Naive thymus-derived CD4-positive, alpha-beta T cell (primary cell): ENCODE data around the gene TTC39A. TPM values are rescaled to one million over a fixed set of nuclear protein-coding genes. Genes with fewer than 3 reads are reported as not detected.

Experiments
- ATAC-seq: fragments of 150-1000 bp; cut with Tn5 transposase; 2 replicates; pipeline ENCODE4 v1.10.0; 2021; ENCODE audit warnings: mild to moderate bottlenecking, moderate library complexity
- CTCF ChIA-PET: fragments of 350-600 bp; sonication (Branson Sonifier 250); formaldehyde crosslinking; loops from one replicate; lab custom pipeline; 2021; ENCODE audit warnings: antibody characterized with exemption; lab: Charles Lee
- POLR2A ChIA-PET: fragments of 350-600 bp; sonication (Branson Sonifier 250); formaldehyde crosslinking; loops from one replicate; lab custom pipeline; 2021; ENCODE audit warnings: antibody characterized with exemption, inconsistent platforms; lab: Charles Lee
- DNase-seq, 9 donors: peaks; one replicate each; pipeline versions ENCODE4 v3.0.0 to v3.0.0-alpha.2; 2020 to 2022; ENCODE audit warnings: mixed read lengths in 1 of 9
- H3K27ac ChIP-seq: one replicate; pipeline ENCODE4 v1.7.0; 2013; ENCODE audit warnings: mild to moderate bottlenecking, low read depth, low read length, moderate library complexity
- H3K27me3 ChIP-seq, 2 donors: one replicate each; pipeline ENCODE4 v1.7.0; 2013; ENCODE audit warnings: low read length in 2 of 2, mild to moderate bottlenecking in 2 of 2, moderate library complexity in 2 of 2; ENCODE audit not compliant: control insufficient read depth in 2 of 2, insufficient read depth in 2 of 2
- H3K36me3 ChIP-seq, 3 experiments: 1 replicate in 2 of 3; 2 replicates in 1 of 3; pipeline ENCODE4 v1.7.0; 2013; ENCODE audit warnings: low read length in 3 of 3, mild to moderate bottlenecking in 3 of 3, moderate library complexity in 1 of 3; ENCODE audit not compliant: insufficient read depth in 3 of 3, control insufficient read depth in 2 of 3
- H3K4me1 ChIP-seq, 2 donors: one replicate each; pipeline ENCODE4 v1.7.0; 2013; ENCODE audit warnings: low read length in 2 of 2, mild to moderate bottlenecking in 2 of 2, moderate library complexity in 1 of 2; ENCODE audit not compliant: control insufficient read depth in 2 of 2, insufficient read depth in 2 of 2
- H3K4me3 ChIP-seq: 2 replicates; pipeline ENCODE4 v1.7.0; 2013; ENCODE audit warnings: mild to moderate bottlenecking, low read length
- H3K9me3 ChIP-seq, 3 experiments: 1 replicate in 2 of 3; 2 replicates in 1 of 3; pipeline ENCODE4 v1.7.0; 2013; ENCODE audit warnings: low read length in 3 of 3; ENCODE audit not compliant: control insufficient read depth in 2 of 3
- H3K27ac Mint-ChIP-seq, 9 donors: one replicate each; pipeline ENCODE4 v1.8.0; 2020 to 2022; ENCODE audit warnings: mixed read lengths in 9 of 9, mild to moderate bottlenecking in 8 of 9, moderate library complexity in 5 of 9, inconsistent platforms in 2 of 9
- H3K27me3 Mint-ChIP-seq, 5 donors: one replicate each; pipeline ENCODE4 v1.8.0; 2021 to 2022; ENCODE audit warnings: mixed read lengths in 5 of 5, mild to moderate bottlenecking in 1 of 5
- H3K36me3 Mint-ChIP-seq, 5 donors: one replicate each; pipeline ENCODE4 v1.8.0; 2020 to 2022; ENCODE audit warnings: mixed read lengths in 5 of 5, mild to moderate bottlenecking in 3 of 5, inconsistent platforms in 1 of 5
- H3K4me1 Mint-ChIP-seq, 7 donors: one replicate each; pipeline ENCODE4 v1.8.0; 2020 to 2022; ENCODE audit warnings: mixed read lengths in 7 of 7, mild to moderate bottlenecking in 3 of 7, inconsistent platforms in 1 of 7
- H3K4me3 Mint-ChIP-seq, 10 donors: one replicate each; pipeline ENCODE4 v1.8.0; 2020 to 2022; ENCODE audit warnings: mild to moderate bottlenecking in 10 of 10, mixed read lengths in 10 of 10, moderate library complexity in 6 of 10, inconsistent platforms in 2 of 10
- H3K9me3 Mint-ChIP-seq, 11 donors: one replicate each; pipeline ENCODE4 v1.8.0; 2020 to 2022; ENCODE audit warnings: mixed read lengths in 11 of 11, mild to moderate bottlenecking in 4 of 11, inconsistent platforms in 1 of 11, moderate library complexity in 1 of 11
- intact Hi-C, 2 donors: fragments of 100-400 bp; cut with micrococcal nuclease; formaldehyde crosslinking; loops; one replicate each; pipeline ENCODE4 v1.15.1; 2023
- polyA plus RNA-seq, 2 donors: library from polyadenylated mRNA; unstranded; fragments of 300-500 nt; fragmentation: Illumina TruSeq; gene quantifications; one replicate each; pipeline ENCODE4 v1.2.3, GENCODE V29; 2021
- total RNA-seq, 6 experiments: library from RNA in 5 of 6; stranded (reverse) in 5 of 6; gene quantifications; 1 replicate in 5 of 6; 2 replicates in 1 of 6; pipeline ENCODE4 v1.2.3 and lab custom pipeline; 2021 to 2026

The TTC39A gene
- total and polyA plus RNA-seq, 7 experiments from 2014 or later = 0.16 TPM; not detected in 6

GRCh38 chr1:51289676-51290488 is 40.5 kb downstream of the TTC39A start:
- no peaks in the 10 kb centered on the region for H3K27me3 Mint-ChIP-seq
- Histone ChIP-seq H3K9me3 (no peaks in the 10 kb centered on the region), H3K27ac (no peak overlapping the region), H3K36me3 (no peaks in the 10 kb centered on the region), H3K4me1 (no peaks in the 10 kb centered on the region), H3K4me3 (no peak overlapping the region), H3K27me3 (no peaks in the 10 kb centered on the region)
- CTCF ChIA-PET = no interaction called here
- intact Hi-C loops = loop anchor here in 1 of 2 donors (10.0 kb wide), 1 partner anchor 925 kb away; no protein-coding TSS in a partner anchor
- no peak overlapping the region for H3K27ac Mint-ChIP-seq
- POLR2A ChIA-PET = no interaction called here
- peaks cover 0 to 7% (median 0%) of the 10 kb centered on the region in 7 donors for H3K4me1 Mint-ChIP-seq
- no peaks in the 10 kb centered on the region for H3K9me3 Mint-ChIP-seq
- peaks cover 0 to 7% (median 3%) of the 10 kb centered on the region in 5 donors for H3K36me3 Mint-ChIP-seq
- no peak for DNase-seq
- H3K4me3 Mint-ChIP-seq = no peak overlapping the region
- no peak for ATAC-seq

- H3K27ac Mint-ChIP-seq = no peak overlapping the region
- ChIA-PET POLR2A (no interaction called here), CTCF (no interaction called here)
- no peak overlapping the region for H3K4me3 Mint-ChIP-seq
- ATAC-seq (no peak), DNase-seq (no peak)
- H3K9me3 Mint-ChIP-seq = no peaks in the 10 kb centered on the region
- no peaks in the 10 kb centered on the region for H3K27me3 Mint-ChIP-seq
- H3K4me3 ChIP-seq = no peak overlapping the region
- H3K4me1 Mint-ChIP-seq = peaks cover 0 to 14% (median 0%) of the 10 kb centered on the region in 7 donors
- no peaks in the 10 kb centered on the region for H3K36me3 ChIP-seq
- H3K27ac ChIP-seq = no peak overlapping the region
- H3K27me3 ChIP-seq = no peaks in the 10 kb centered on the region
- peaks cover 0 to 7% (median 3%) of the 10 kb centered on the region in 5 donors for H3K36me3 Mint-ChIP-seq
- no peaks in the 10 kb centered on the region for H3K4me1 ChIP-seq
- intact Hi-C loops = no loop called here
- H3K9me3 ChIP-seq = no peaks in the 10 kb centered on the region
Measured at GRCh38 chr1:51288578-51288977, 41.8 kb downstream of the TTC39A start.

- no peaks in the 10 kb centered on the region for H3K9me3 Mint-ChIP-seq
- peaks cover 0 to 16% (median 0%) of the 10 kb centered on the region in 7 donors for H3K4me1 Mint-ChIP-seq
- POLR2A ChIA-PET = no interaction called here
- no peaks in the 10 kb centered on the region for H3K27me3 Mint-ChIP-seq
- Histone ChIP-seq H3K4me3 (no peak overlapping the region), H3K27me3 (no peaks in the 10 kb centered on the region), H3K4me1 (no peaks in the 10 kb centered on the region), H3K27ac (no peak overlapping the region), H3K36me3 (no peaks in the 10 kb centered on the region), H3K9me3 (no peaks in the 10 kb centered on the region)
- no peak overlapping the region for H3K4me3 Mint-ChIP-seq
- DNase-seq (no peak), ATAC-seq (no peak)
- peak overlapping the region in 1 of 9 donors; percentile 14 for H3K27ac Mint-ChIP-seq
- intact Hi-C loops = no loop called here
- CTCF ChIA-PET = interaction anchor here (0.6 kb wide), 1 partner anchor 63 kb away, joined by 3 read pairs; no protein-coding TSS in a partner anchor
- H3K36me3 Mint-ChIP-seq = peaks cover 0 to 7% (median 3%) of the 10 kb centered on the region in 5 donors
Measured at GRCh38 chr1:51287966-51288365, 42.4 kb downstream of the TTC39A start.

GRCh38 chr1:51285055-51285454 is 45.3 kb downstream of the TTC39A start:
- Mint-ChIP-seq H3K9me3 (no peaks in the 10 kb centered on the region), H3K27me3 (no peaks in the 10 kb centered on the region), H3K36me3 (peaks cover 0 to 5% (median 3%) of the 10 kb centered on the region in 5 donors), H3K27ac (no peak overlapping the region), H3K4me1 (peaks cover 0 to 20% (median 0%) of the 10 kb centered on the region in 7 donors), H3K4me3 (no peak overlapping the region)
- H3K27me3 ChIP-seq = no peaks in the 10 kb centered on the region
- ATAC-seq (no peak), DNase-seq (no peak)
- H3K27ac ChIP-seq = no peak overlapping the region
- ChIA-PET CTCF (no interaction called here), POLR2A (no interaction called here)
- intact Hi-C loops = no loop called here
- H3K9me3 ChIP-seq = no peaks in the 10 kb centered on the region
- H3K4me1 ChIP-seq = no peaks in the 10 kb centered on the region
- no peak overlapping the region for H3K4me3 ChIP-seq
- H3K36me3 ChIP-seq = no peaks in the 10 kb centered on the region

- Histone ChIP-seq H3K27me3 (no peaks in the 10 kb centered on the region), H3K4me1 (no peaks in the 10 kb centered on the region), H3K9me3 (no peaks in the 10 kb centered on the region), H3K36me3 (no peaks in the 10 kb centered on the region), H3K27ac (no peak overlapping the region), H3K4me3 (no peak overlapping the region)
- Mint-ChIP-seq H3K27ac (no peak overlapping the region), H3K9me3 (no peaks in the 10 kb centered on the region), H3K36me3 (peaks cover 0 to 5% (median 3%) of the 10 kb centered on the region in 5 donors), H3K27me3 (no peaks in the 10 kb centered on the region), H3K4me1 (peaks cover 0 to 20% (median 0%) of the 10 kb centered on the region in 7 donors), H3K4me3 (no peak overlapping the region)
- POLR2A ChIA-PET = no interaction called here
- DNase-seq = no peak
- intact Hi-C loops = no loop called here
- CTCF ChIA-PET = no interaction called here
- ATAC-seq = no peak
Measured at GRCh38 chr1:51284487-51284954, 45.8 kb downstream of the TTC39A start.

- intact Hi-C loops = no loop called here
- no peaks in the 10 kb centered on the region for H3K9me3 Mint-ChIP-seq
- Histone ChIP-seq H3K27ac (no peak overlapping the region), H3K27me3 (no peaks in the 10 kb centered on the region), H3K4me1 (no peaks in the 10 kb centered on the region), H3K9me3 (no peaks in the 10 kb centered on the region), H3K36me3 (no peaks in the 10 kb centered on the region), H3K4me3 (no peak overlapping the region)
- H3K36me3 Mint-ChIP-seq = peaks cover 0 to 5% (median 0%) of the 10 kb centered on the region in 5 donors
- no peak overlapping the region for H3K27ac Mint-ChIP-seq
- no peak overlapping the region for H3K4me3 Mint-ChIP-seq
- no peaks in the 10 kb centered on the region for H3K27me3 Mint-ChIP-seq
- POLR2A ChIA-PET = no interaction called here
- ATAC-seq (no peak), DNase-seq (no peak)
- CTCF ChIA-PET = no interaction called here
- H3K4me1 Mint-ChIP-seq = peaks cover 0 to 20% (median 0%) of the 10 kb centered on the region in 7 donors
Measured at GRCh38 chr1:51283979-51284378, 46.4 kb downstream of the TTC39A start.
